Daoy (cell line): ENCODE data around the gene ZNF552. TPM values are rescaled to one million over a fixed set of nuclear protein-coding genes. Genes with fewer than 3 reads are reported as not detected.
"Not testable (repeated sequence)": the region's sequence is repeated elsewhere in the genome, so short reads cannot be mapped to it uniquely, and the experiment has no call there.

Experiments
- DNase-seq: peaks from one replicate; pipeline ENCODE4 v3.0.0-alpha.2; 2015; ENCODE audit warnings: low read depth
- total RNA-seq: library from RNA; depleted of rRNA; stranded (reverse); fragments of >200 nt; shearing (Covaris generic); gene quantifications from 2 replicates; pipeline ENCODE4 v1.2.3, GENCODE V29; 2014

ZNF552 gene
- total RNA-seq, 1 experiment from 2014 or later, result 4.5 TPM

GRCh38 chr19:57818378-57818777 is 3.7 kb upstream of the ZNF552 start:
- DNase-seq, result no peak

- no peak for DNase-seq
These were observed 3.3 kb upstream of the ZNF552 start for GRCh38 chr19:57817976-57818375.

GRCh38 chr19:57816652-57817051 is 1.9 kb upstream of the ZNF552 start:
- DNase-seq, result no peak

GRCh38 chr19:57815247-57816075 is 748 bp upstream of the ZNF552 start:
- DNase-seq, result no peak

- DNase-seq, result no peak
These were observed 701 bp downstream of the ZNF552 start for GRCh38 chr19:57813919-57814504.

GRCh38 chr19:57812975-57813820 is 1.5 kb downstream of the ZNF552 start:
- DNase-seq, result not testable (repeated sequence)

- no peak for DNase-seq
These were observed 2.5 kb downstream of the ZNF552 start for GRCh38 chr19:57812226-57812625.

- not testable (repeated sequence) for DNase-seq
These were observed 4.1 kb downstream of the ZNF552 start for GRCh38 chr19:57810410-57811295.

GRCh38 chr19:57807541-57807940 is 7.2 kb downstream of the ZNF552 start:
- DNase-seq, result no peak

GRCh38 chr19:57803594-57804325 is 11.0 kb downstream of the ZNF552 start:
- peak; percentile 71 for DNase-seq

- no peak for DNase-seq
These were observed 11.5 kb downstream of the ZNF552 start for GRCh38 chr19:57803265-57803593.

- DNase-seq, result no peak
These were observed 12.4 kb downstream of the ZNF552 start for GRCh38 chr19:57802269-57802668.

- DNase-seq, result no peak
These were observed 14.0 kb downstream of the ZNF552 start for GRCh38 chr19:57800696-57801095.

- not testable (repeated sequence) for DNase-seq
These were observed 18.1 kb downstream of the ZNF552 start for GRCh38 chr19:57796580-57796979.

GRCh38 chr19:57789288-57789687 is 25.4 kb downstream of the ZNF552 start:
- DNase-seq, result no peak

- DNase-seq, result no peak
These were observed 26.5 kb downstream of the ZNF552 start for GRCh38 chr19:57788114-57788692.

- no peak for DNase-seq
These were observed 27.8 kb downstream of the ZNF552 start for GRCh38 chr19:57786906-57787305.

- no peak for DNase-seq
These were observed 28.4 kb downstream of the ZNF552 start for GRCh38 chr19:57786286-57786685.

GRCh38 chr19:57779220-57779845 is 35.4 kb downstream of the ZNF552 start:
- DNase-seq, result no peak

- no peak for DNase-seq
These were observed 36.4 kb downstream of the ZNF552 start for GRCh38 chr19:57778336-57778735.
